ENCODE results near the gene VIM. TPM values are rescaled to one million over a fixed set of nuclear protein-coding genes. Genes with fewer than 3 reads are reported as not detected.

Gene VIM
- total RNA-seq, 1 donor from 2014 or later = 6,235 TPM

DNA sequence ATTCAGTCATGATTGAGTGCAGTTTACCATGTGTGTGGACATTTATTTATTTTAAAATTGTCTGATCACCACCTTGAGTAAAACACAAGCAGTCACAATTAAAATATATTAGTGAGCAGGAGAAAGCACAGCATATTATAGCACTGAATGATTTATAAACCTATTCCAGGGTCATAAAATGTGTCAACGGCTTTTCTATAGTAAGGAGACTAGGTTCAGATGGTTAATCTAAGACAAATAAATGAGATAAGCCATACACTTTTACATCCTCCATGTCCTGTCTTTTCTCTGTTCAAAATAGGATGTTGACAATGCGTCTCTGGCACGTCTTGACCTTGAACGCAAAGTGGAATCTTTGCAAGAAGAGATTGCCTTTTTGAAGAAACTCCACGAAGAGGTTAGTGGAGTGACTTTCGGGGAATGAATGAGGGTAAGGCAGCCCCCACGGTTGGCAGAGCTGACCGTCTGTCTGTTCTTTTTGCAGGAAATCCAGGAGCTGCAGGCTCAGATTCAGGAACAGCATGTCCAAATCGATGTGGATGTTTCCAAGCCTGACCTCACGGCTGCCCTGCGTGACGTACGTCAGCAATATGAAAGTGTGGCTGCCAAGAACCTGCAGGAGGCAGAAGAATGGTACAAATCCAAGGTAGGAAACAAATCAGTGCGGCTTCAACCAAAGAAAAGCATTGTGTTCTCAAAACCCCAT lies 5.4 kb downstream of the VIM start:
- no peaks in the 10 kb centered on the region for H3K9me3 Mint-ChIP-seq (ENCODE audit: unreplicated experiment)
- peaks cover 19% of the 10 kb centered on the region for H3K4me1 Mint-ChIP-seq (ENCODE audit: unreplicated experiment)
- H3K27me3 Mint-ChIP-seq (ENCODE audit: unreplicated experiment) = peaks cover 29% of the 10 kb centered on the region
- peaks cover 60% of the 10 kb centered on the region for H3K36me3 Mint-ChIP-seq (ENCODE audit: low read depth, unreplicated experiment)
- H3K27ac Mint-ChIP-seq (ENCODE audit: unreplicated experiment) = no peak overlapping the region
- DNase-seq (ENCODE audit: low spot score) = no peak
- peak overlapping the region; percentile 57 for H3K4me3 Mint-ChIP-seq (ENCODE audit: unreplicated experiment)
- TF ChIP-seq, protein P1, sequence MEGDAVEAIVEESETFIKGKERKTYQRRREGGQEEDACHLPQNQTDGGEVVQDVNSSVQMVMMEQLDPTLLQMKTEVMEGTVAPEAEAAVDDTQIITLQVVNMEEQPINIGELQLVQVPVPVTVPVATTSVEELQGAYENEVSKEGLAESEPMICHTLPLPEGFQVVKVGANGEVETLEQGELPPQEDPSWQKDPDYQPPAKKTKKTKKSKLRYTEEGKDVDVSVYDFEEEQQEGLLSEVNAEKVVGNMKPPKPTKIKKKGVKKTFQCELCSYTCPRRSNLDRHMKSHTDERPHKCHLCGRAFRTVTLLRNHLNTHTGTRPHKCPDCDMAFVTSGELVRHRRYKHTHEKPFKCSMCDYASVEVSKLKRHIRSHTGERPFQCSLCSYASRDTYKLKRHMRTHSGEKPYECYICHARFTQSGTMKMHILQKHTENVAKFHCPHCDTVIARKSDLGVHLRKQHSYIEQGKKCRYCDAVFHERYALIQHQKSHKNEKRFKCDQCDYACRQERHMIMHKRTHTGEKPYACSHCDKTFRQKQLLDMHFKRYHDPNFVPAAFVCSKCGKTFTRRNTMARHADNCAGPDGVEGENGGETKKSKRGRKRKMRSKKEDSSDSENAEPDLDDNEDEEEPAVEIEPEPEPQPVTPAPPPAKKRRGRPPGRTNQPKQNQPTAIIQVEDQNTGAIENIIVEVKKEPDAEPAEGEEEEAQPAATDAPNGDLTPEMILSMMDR (IDR thresholded peaks at IDR 0.05; ENCODE audit: unreplicated experiment) = no peak

DNA sequence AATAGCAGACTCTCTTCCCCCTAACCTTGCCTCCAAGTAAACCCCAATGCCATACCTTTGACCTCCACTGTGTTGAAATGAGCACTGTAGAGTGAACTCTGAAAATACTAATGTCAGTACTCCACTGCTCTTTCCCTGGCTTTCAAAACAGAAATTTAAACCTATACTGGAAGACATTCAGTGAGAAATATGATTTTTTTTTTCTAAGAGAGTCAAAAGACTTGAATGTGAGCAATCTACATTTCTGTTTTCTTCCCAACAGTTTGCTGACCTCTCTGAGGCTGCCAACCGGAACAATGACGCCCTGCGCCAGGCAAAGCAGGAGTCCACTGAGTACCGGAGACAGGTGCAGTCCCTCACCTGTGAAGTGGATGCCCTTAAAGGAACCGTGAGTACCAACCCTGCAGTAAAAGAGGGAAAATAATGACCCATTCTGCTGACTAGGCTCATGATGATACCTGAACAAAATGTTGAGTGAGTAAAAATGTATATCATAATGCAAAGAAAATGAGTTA lies 6.4 kb downstream of the VIM start:
- H3K27ac Mint-ChIP-seq (ENCODE audit: unreplicated experiment) = peak overlapping the region; percentile 3
- no peaks in the 10 kb centered on the region for H3K9me3 Mint-ChIP-seq (ENCODE audit: unreplicated experiment)
- peak overlapping the region; percentile 87 for H3K4me3 Mint-ChIP-seq (ENCODE audit: unreplicated experiment)
- TF ChIP-seq, protein P1 (IDR thresholded peaks at IDR 0.05; ENCODE audit: unreplicated experiment) = no peak
- peaks cover 60% of the 10 kb centered on the region for H3K36me3 Mint-ChIP-seq (ENCODE audit: low read depth, unreplicated experiment)
- peaks cover 15% of the 10 kb centered on the region for H3K4me1 Mint-ChIP-seq (ENCODE audit: unreplicated experiment)
- peaks cover 21% of the 10 kb centered on the region for H3K27me3 Mint-ChIP-seq (ENCODE audit: unreplicated experiment)
- no peak for DNase-seq (ENCODE audit: low spot score)

DNA sequence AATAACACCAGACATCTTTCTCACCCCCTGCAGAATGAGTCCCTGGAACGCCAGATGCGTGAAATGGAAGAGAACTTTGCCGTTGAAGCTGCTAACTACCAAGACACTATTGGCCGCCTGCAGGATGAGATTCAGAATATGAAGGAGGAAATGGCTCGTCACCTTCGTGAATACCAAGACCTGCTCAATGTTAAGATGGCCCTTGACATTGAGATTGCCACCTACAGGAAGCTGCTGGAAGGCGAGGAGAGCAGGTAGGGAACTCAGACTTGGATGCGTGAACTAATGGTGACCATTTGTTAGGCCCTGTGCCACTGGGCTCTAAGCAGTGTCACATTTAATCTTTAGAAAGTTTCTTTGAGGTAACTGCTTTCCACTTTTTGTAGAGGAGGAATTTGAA lies 7.1 kb downstream of the VIM start:
- Mint-ChIP-seq H3K4me3 (ENCODE audit: unreplicated experiment) (peak overlapping the region; percentile 87), H3K9me3 (ENCODE audit: unreplicated experiment) (no peaks in the 10 kb centered on the region), H3K27ac (ENCODE audit: unreplicated experiment) (peak overlapping the region; percentile 67), H3K27me3 (ENCODE audit: unreplicated experiment) (peaks cover 16% of the 10 kb centered on the region), H3K4me1 (ENCODE audit: unreplicated experiment) (peaks cover 15% of the 10 kb centered on the region), H3K36me3 (ENCODE audit: low read depth, unreplicated experiment) (peaks cover 54% of the 10 kb centered on the region)
- TF ChIP-seq, protein P1 (IDR thresholded peaks at IDR 0.05; ENCODE audit: unreplicated experiment) = no peak
- DNase-seq (ENCODE audit: low spot score) = no peak

DNA sequence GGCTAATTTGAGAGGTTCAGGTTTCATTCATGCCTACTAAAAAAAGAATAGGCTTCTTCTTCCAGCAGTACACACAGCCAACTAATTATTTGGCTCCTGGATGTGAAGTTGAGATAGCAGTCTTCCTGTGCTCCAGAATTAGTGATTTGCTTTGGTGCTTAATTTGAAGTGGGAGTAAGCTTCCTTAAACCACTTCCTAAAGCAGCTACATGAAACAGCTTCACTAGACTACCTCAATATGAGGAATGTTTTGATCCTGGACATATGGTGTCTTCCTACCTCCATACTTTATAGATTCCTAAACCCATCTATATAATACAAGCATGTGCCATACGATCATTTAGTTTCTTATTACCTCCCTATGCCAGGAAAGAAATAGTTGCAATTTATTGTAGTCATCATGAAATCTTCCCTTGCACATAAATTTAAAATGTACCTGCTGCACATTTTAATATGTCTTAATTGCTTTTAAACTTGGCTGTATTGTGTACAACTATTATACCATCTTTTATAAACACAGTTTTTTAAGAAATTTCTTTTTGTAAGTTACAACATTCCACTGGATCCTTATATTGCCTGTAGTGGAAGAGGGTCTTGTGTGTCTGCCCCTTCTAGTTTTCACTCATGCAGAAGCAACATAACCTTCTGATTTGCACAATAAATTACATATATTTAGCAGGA lies 8.6 kb downstream of the VIM start:
- TF ChIP-seq, protein P1 (IDR thresholded peaks at IDR 0.05; ENCODE audit: unreplicated experiment) = no peak
- no peaks in the 10 kb centered on the region for H3K9me3 Mint-ChIP-seq (ENCODE audit: unreplicated experiment)
- no peak overlapping the region for H3K4me3 Mint-ChIP-seq (ENCODE audit: unreplicated experiment)
- peaks cover 13% of the 10 kb centered on the region for H3K4me1 Mint-ChIP-seq (ENCODE audit: unreplicated experiment)
- no peak for DNase-seq (ENCODE audit: low spot score)
- H3K27me3 Mint-ChIP-seq (ENCODE audit: unreplicated experiment) = peaks cover 7% of the 10 kb centered on the region
- peaks cover 40% of the 10 kb centered on the region for H3K36me3 Mint-ChIP-seq (ENCODE audit: low read depth, unreplicated experiment)
- no peak overlapping the region for H3K27ac Mint-ChIP-seq (ENCODE audit: unreplicated experiment)

DNA sequence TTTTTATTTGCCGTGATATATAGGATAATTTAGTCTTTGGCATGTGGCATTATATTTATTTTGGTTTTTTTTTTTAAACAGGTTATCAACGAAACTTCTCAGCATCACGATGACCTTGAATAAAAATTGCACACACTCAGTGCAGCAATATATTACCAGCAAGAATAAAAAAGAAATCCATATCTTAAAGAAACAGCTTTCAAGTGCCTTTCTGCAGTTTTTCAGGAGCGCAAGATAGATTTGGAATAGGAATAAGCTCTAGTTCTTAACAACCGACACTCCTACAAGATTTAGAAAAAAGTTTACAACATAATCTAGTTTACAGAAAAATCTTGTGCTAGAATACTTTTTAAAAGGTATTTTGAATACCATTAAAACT lies 9.1 kb downstream of the VIM start:
- no peak for DNase-seq (ENCODE audit: low spot score)
- Mint-ChIP-seq H3K4me1 (ENCODE audit: unreplicated experiment) (peaks cover 13% of the 10 kb centered on the region), H3K36me3 (ENCODE audit: low read depth, unreplicated experiment) (peaks cover 35% of the 10 kb centered on the region), H3K27me3 (ENCODE audit: unreplicated experiment) (peaks cover 7% of the 10 kb centered on the region), H3K4me3 (ENCODE audit: unreplicated experiment) (no peak overlapping the region), H3K27ac (ENCODE audit: unreplicated experiment) (no peak overlapping the region), H3K9me3 (ENCODE audit: unreplicated experiment) (no peaks in the 10 kb centered on the region)
- TF ChIP-seq, protein P1 (IDR thresholded peaks at IDR 0.05; ENCODE audit: unreplicated experiment) = no peak
